Measurements from ENCODE around the gene MUC6. TPM values are rescaled to one million over a fixed set of nuclear protein-coding genes. Genes with fewer than 3 reads are reported as not detected.

MUC6 gene
- total RNA-seq, 1 experiment from 2014 or later, result 0.49 TPM

DNA sequence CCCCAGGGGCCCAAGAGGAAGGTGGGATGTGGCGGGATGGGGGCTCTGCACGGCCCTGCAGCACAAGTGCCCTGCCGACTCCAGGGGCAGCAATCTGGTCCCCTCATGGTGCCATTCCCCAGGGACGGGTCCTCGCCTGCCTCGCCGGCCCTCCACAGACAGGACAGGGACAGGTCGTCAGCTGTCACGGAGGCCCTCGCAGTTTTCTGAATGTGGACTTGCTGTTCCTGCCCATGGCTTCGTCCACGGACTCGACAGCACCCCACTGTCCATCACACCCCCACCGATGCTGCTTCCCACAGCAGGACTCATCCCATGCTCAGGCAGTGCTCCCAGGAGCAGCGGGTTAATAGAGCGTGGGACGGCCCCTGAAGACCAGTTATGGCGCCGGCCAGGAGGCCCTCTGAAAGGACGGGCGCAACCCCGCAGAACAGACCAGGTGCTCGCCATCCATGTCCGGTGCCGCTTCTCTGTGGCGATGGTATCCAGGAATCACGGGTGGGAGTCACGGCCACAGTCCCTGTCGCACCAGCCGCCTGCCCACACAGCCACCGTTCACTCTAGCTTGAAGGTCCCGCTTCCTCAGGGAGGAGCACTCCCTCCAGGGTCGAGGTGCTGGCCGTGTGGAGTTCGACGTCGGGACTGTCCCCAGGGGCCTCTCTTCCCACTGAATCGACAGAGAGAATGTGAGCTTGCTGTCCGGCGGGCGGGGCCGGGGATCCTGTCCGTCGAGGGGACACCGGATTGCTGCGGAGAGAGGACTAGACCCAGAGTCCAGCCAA lies 19.7 kb upstream of the MUC6 start:
- no TSS peak for BruUV-seq (replicated peaks)
- ATAC-seq (no peak), DNase-seq (ENCODE audit: low read depth, low spot score) (no peak)
- Histone ChIP-seq H3K36me3 (ENCODE audit: control insufficient read depth, insufficient read depth, low read length) (no peaks in the 10 kb centered on the region), H3K4me1 (ENCODE audit: control insufficient read depth, insufficient read depth, low read length) (peaks cover 10% of the 10 kb centered on the region), H3K9me3 (ENCODE audit: control insufficient read depth, insufficient read depth, low read depth, low read length) (no peaks in the 10 kb centered on the region), H3K27me3 (ENCODE audit: control insufficient read depth, insufficient read depth, low read length) (no peaks in the 10 kb centered on the region), H3K27ac (ENCODE audit: low read length) (no peak overlapping the region), H3K4me3 (ENCODE audit: low read depth in 2 of 2, low read length in 2 of 2) (no peak overlapping the region)
- TF ChIP-seq SIN3A (IDR thresholded peaks at IDR 0.05; ENCODE audit: borderline replicate concordance, insufficient read depth, low read depth, low read length) (no peak), POLR2AphosphoS5 (IDR thresholded peaks at IDR 0.05; ENCODE audit: low read depth, low read length) (no peak)
- ChIA-PET POLR2A (no interaction called here), CTCF (no interaction called here)
- intact Hi-C loops (cut with micrococcal nuclease; ENCODE audit: unreplicated experiment) (no loop called here), in situ Hi-C loops (cut with HindIII; ENCODE audit: low pct_unique_long_range_greater_than_20kb, low sequenced_read_pairs) (no loop called here)

DNA sequence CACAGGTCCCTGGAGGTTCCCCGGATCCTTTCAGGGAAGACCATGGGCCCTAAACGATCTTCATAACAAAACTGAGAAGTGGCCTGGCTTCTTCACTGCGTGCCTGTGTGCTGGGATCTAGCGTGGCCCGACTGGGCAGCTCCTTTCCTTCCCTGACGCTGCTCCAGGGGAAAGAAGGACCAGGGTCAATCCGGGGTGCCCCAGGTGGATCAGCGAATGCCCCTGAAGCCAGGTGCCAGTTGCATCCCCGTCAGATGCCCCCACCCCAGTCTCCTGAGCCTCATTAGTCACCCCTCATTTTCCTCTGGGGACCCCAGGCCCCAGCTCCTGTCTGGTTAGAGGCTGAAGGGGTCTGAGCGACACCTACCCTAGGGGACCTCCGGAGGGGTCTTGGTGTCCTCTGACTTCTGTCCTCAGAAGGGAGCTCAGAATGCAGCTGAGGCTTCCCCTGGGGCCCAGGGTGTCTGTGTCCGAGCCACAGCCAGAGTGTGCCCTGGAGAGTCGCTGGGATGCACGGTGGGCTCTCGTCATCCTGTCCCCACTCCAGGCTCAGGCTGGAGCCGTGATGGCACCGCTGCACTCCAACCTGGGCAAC lies 18.7 kb upstream of the MUC6 start:
- Histone ChIP-seq H3K4me3 (ENCODE audit: low read depth in 2 of 2, low read length in 2 of 2) (no peak overlapping the region), H3K27ac (ENCODE audit: low read length) (no peak overlapping the region), H3K36me3 (ENCODE audit: control insufficient read depth, insufficient read depth, low read length) (no peaks in the 10 kb centered on the region), H3K27me3 (ENCODE audit: control insufficient read depth, insufficient read depth, low read length) (no peaks in the 10 kb centered on the region), H3K9me3 (ENCODE audit: control insufficient read depth, insufficient read depth, low read depth, low read length) (no peaks in the 10 kb centered on the region), H3K4me1 (ENCODE audit: control insufficient read depth, insufficient read depth, low read length) (peaks cover 12% of the 10 kb centered on the region; the same call in 1 of the 2 replicates)
- POLR2A ChIA-PET, result no interaction called here
- TF ChIP-seq REST (IDR thresholded peaks at IDR 0.05; ENCODE audit: insufficient read depth in 1 of 2, low read depth in 2 of 2, low read length in 1 of 2), result no peak
- no peak for TF ChIP-seq TCF7L2 (IDR thresholded peaks at IDR 0.05; ENCODE audit: low read depth, low read length)
- no peak for ATAC-seq
- BruUV-seq (replicated peaks), result no TSS peak
- in situ Hi-C loops (cut with HindIII; ENCODE audit: low pct_unique_long_range_greater_than_20kb, low sequenced_read_pairs) (no loop called here), intact Hi-C loops (cut with micrococcal nuclease; ENCODE audit: unreplicated experiment) (no loop called here)
- DNase-seq (ENCODE audit: low read depth, low spot score), result no peak
- CTCF ChIA-PET, result no interaction called here

- ATAC-seq (no peak), DNase-seq (ENCODE audit: low read depth, low spot score) (no peak)
- POLR2A ChIA-PET, result no interaction called here
- CTCF ChIA-PET, result interaction anchor here (0.7 kb wide), 1 partner anchor 80 kb away, joined by 3 read pairs; no protein-coding TSS in a partner anchor
- intact Hi-C loops (cut with micrococcal nuclease; ENCODE audit: unreplicated experiment) (no loop called here), in situ Hi-C loops (cut with HindIII; ENCODE audit: low pct_unique_long_range_greater_than_20kb, low sequenced_read_pairs) (no loop called here)
- H3K4me1 ChIP-seq (ENCODE audit: control insufficient read depth, insufficient read depth, low read length), result peaks cover 12% of the 10 kb centered on the region; the same call in 1 of the 2 replicates
- TF ChIP-seq TCF7L2 (IDR thresholded peaks at IDR 0.05; ENCODE audit: low read depth, low read length) (no peak), REST (IDR thresholded peaks at IDR 0.05; ENCODE audit: insufficient read depth in 1 of 2, low read depth in 2 of 2, low read length in 1 of 2) (no peak), POLR2AphosphoS5 (IDR thresholded peaks at IDR 0.05; ENCODE audit: low read depth, low read length) (no peak)
- H3K27me3 ChIP-seq (ENCODE audit: control insufficient read depth, insufficient read depth, low read length), result no peaks in the 10 kb centered on the region
- no peak overlapping the region for H3K4me3 ChIP-seq (ENCODE audit: low read depth in 2 of 2, low read length in 2 of 2)
- H3K27ac ChIP-seq (ENCODE audit: low read length), result no peak overlapping the region
- H3K36me3 ChIP-seq (ENCODE audit: control insufficient read depth, insufficient read depth, low read length), result no peaks in the 10 kb centered on the region
- BruUV-seq (replicated peaks), result no TSS peak
- no peaks in the 10 kb centered on the region for H3K9me3 ChIP-seq (ENCODE audit: control insufficient read depth, insufficient read depth, low read depth, low read length)
Measured at GRCh38 chr11:1054143-1055108, 17.9 kb upstream of the MUC6 start.
